ENCODE measurements around the gene GRWD1. TPM values are rescaled to one million over a fixed set of nuclear protein-coding genes. Genes with fewer than 3 reads are reported as not detected.

The GRWD1 gene
- total and polyA plus RNA-seq, 2 of the 13 experiments (the other 11 are each of a cell fraction or from before 2014, with no cell fraction given) = 10.8 to 46.6 TPM

DNA sequence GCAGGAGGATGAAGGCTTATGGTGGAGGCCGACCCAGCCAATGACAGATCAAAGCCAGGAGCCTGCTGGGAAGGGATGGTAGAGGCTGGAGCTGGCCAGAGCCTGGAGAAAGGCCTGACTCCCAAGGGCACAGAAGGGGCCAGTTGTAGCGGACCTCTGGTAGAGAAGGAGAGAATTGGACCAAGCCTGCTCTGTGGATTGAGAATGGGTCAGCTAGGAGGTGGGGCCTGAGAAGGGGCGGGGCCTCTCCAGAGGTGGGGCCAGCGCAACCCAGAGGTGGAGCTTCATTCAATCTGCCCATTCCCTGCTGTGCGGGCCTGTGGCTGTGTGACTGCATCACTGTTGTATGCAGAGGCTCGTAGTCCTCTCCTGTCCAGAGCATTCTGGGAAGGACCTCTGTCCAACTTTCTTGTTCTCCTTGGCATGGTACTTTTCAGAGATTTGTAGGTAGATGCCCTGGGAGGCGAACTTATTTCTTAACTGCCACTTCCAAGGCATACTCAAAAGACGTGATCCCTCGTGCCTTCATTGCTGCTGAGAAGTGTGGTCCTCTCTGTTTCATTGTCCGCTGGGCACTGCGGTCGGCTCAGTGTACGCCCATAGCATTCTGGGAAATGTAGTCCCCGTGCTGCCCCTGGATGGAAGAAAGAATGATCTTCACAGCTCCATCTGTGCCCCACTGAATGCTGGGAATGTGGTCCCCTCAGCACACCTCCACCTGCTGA lies 45.6 kb upstream of the GRWD1 start (continued):
- TF ChIP-seq PITX1 (CRISPR knock-in tag; IDR thresholded peaks at IDR 0.05) = no peak
- TF ChIP-seq MED1 (CRISPR knock-in tag; IDR thresholded peaks at IDR 0.05) = peak; percentile 35; the same call in 1 of the 2 replicates
- TF ChIP-seq POLR2A (IDR thresholded peaks at IDR 0.05; ENCODE audit: insufficient read depth in 1 of 2, low read depth in 2 of 2, low read length in 2 of 2) = peak; percentile 31 to 52; a peak in 2 of 4 replicates
- no peak for TF ChIP-seq ZNF432 (CRISPR knock-in tag; IDR thresholded peaks at IDR 0.05; ENCODE audit: borderline replicate concordance)
- 0 out of 4 replicates have a peak, but pooled peaks of 1 of the 2 experiments have one; percentile 38 for TF ChIP-seq HMGXB4 (CRISPR knock-in tag; IDR thresholded peaks at IDR 0.05; ENCODE audit: borderline replicate concordance in 1 of 2, low read depth in 1 of 2)
- peak; percentile 20; the same call in 1 of the 2 replicates for TF ChIP-seq TFDP1 (CRISPR knock-in tag; IDR thresholded peaks at IDR 0.05; ENCODE audit: borderline replicate concordance)
- peak; percentile 58 for TF ChIP-seq SAP130 (CRISPR knock-in tag; IDR thresholded peaks at IDR 0.05; ENCODE audit: low read depth)
- peak; percentile 73 for TF ChIP-seq ZFX (CRISPR knock-in tag; IDR thresholded peaks at IDR 0.05; ENCODE audit: low read depth)
- 0 out of 2 replicates have a peak, but pooled peaks have one; percentile 30 for TF ChIP-seq SOX5 (CRISPR knock-in tag; IDR thresholded peaks at IDR 0.05; ENCODE audit: borderline replicate concordance)
- TF ChIP-seq, protein P1, sequence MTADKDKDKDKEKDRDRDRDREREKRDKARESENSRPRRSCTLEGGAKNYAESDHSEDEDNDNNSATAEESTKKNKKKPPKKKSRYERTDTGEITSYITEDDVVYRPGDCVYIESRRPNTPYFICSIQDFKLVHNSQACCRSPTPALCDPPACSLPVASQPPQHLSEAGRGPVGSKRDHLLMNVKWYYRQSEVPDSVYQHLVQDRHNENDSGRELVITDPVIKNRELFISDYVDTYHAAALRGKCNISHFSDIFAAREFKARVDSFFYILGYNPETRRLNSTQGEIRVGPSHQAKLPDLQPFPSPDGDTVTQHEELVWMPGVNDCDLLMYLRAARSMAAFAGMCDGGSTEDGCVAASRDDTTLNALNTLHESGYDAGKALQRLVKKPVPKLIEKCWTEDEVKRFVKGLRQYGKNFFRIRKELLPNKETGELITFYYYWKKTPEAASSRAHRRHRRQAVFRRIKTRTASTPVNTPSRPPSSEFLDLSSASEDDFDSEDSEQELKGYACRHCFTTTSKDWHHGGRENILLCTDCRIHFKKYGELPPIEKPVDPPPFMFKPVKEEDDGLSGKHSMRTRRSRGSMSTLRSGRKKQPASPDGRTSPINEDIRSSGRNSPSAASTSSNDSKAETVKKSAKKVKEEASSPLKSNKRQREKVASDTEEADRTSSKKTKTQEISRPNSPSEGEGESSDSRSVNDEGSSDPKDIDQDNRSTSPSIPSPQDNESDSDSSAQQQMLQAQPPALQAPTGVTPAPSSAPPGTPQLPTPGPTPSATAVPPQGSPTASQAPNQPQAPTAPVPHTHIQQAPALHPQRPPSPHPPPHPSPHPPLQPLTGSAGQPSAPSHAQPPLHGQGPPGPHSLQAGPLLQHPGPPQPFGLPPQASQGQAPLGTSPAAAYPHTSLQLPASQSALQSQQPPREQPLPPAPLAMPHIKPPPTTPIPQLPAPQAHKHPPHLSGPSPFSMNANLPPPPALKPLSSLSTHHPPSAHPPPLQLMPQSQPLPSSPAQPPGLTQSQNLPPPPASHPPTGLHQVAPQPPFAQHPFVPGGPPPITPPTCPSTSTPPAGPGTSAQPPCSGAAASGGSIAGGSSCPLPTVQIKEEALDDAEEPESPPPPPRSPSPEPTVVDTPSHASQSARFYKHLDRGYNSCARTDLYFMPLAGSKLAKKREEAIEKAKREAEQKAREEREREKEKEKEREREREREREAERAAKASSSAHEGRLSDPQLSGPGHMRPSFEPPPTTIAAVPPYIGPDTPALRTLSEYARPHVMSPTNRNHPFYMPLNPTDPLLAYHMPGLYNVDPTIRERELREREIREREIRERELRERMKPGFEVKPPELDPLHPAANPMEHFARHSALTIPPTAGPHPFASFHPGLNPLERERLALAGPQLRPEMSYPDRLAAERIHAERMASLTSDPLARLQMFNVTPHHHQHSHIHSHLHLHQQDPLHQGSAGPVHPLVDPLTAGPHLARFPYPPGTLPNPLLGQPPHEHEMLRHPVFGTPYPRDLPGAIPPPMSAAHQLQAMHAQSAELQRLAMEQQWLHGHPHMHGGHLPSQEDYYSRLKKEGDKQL (CRISPR knock-in tag; IDR thresholded peaks at IDR 0.05; ENCODE audit: low read depth) = no peak
- TF ChIP-seq ZNF687 (CRISPR knock-in tag; IDR thresholded peaks at IDR 0.05) = peak; percentile 59
- TF ChIP-seq KDM2A (CRISPR knock-in tag; IDR thresholded peaks at IDR 0.05; ENCODE audit: borderline replicate concordance, low read depth) = 0 out of 2 replicates have a peak, but pooled peaks have one; percentile 24
- peak; percentile 93 for TF ChIP-seq ZNF143 (CRISPR knock-in tag; IDR thresholded peaks at IDR 0.05)

Measured in HepG2 (cell line).